Measurements from ENCODE around the gene GABRG3.

GRCh38 chr15:27126449-27126848, 155.5 kb downstream of the GABRG3 start:
- no peak for TF ChIP-seq ARNTL (CRISPR knock-in tag; IDR thresholded peaks at IDR 0.05; ENCODE audit: borderline replicate concordance, low read depth)
- TF ChIP-seq PPARA (CRISPR knock-in tag; IDR thresholded peaks at IDR 0.05; ENCODE audit: borderline replicate concordance): no peak
- no peak for TF ChIP-seq ZFP30 (CRISPR knock-in tag; IDR thresholded peaks at IDR 0.05)
- TF ChIP-seq ZC3H10 (CRISPR knock-in tag; IDR thresholded peaks at IDR 0.05): no peak
- TF ChIP-seq CSDC2 (CRISPR knock-in tag; IDR thresholded peaks at IDR 0.05): no peak
- TF ChIP-seq POU6F1 (CRISPR knock-in tag; IDR thresholded peaks at IDR 0.05; ENCODE audit: borderline replicate concordance, low read depth): no peak
- no peak for TF ChIP-seq ESRRG (CRISPR knock-in tag; IDR thresholded peaks at IDR 0.05)
- no peak for TF ChIP-seq ISL1 (CRISPR knock-in tag; IDR thresholded peaks at IDR 0.05)
- TF ChIP-seq ZNF565 (CRISPR knock-in tag; conservative IDR thresholded peaks at IDR 0.05; ENCODE audit: low read depth): no peak
- TF ChIP-seq SNAI2 (CRISPR knock-in tag; IDR thresholded peaks at IDR 0.05): no peak
- no peak for TF ChIP-seq GLIS3 (CRISPR knock-in tag; IDR thresholded peaks at IDR 0.05)
- no peak for TF ChIP-seq TSHZ2 (CRISPR knock-in tag; IDR thresholded peaks at IDR 0.05)
- TF ChIP-seq PATZ1 (CRISPR knock-in tag; IDR thresholded peaks at IDR 0.05; ENCODE audit: borderline replicate concordance): no peak
- TF ChIP-seq TCF4 (CRISPR knock-in tag; IDR thresholded peaks at IDR 0.05; ENCODE audit: borderline replicate concordance): no peak

Data from SK-N-SH treated with all-trans-retinoic acid at 6 μM for 48 hours (cell line).